Activated T-helper 1 cell treated with anti-CD3 and anti-CD28 coated beads, Interleukin-2, amount 50 U/mL, for 16 hours (primary cell): ENCODE measurements around the gene RABGAP1L.
"Not testable (repeated sequence)": the region's sequence is repeated elsewhere in the genome, so short reads cannot be mapped to it uniquely, and the experiment has no call there.

Source experiments
- DNase-seq, 2 donors: peaks; one replicate each; pipeline ENCODE4 v3.0.0-alpha.2; 2020; ENCODE audit warnings: low read depth in 1 of 2, low spot score in 1 of 2

RABGAP1L gene

DNA sequence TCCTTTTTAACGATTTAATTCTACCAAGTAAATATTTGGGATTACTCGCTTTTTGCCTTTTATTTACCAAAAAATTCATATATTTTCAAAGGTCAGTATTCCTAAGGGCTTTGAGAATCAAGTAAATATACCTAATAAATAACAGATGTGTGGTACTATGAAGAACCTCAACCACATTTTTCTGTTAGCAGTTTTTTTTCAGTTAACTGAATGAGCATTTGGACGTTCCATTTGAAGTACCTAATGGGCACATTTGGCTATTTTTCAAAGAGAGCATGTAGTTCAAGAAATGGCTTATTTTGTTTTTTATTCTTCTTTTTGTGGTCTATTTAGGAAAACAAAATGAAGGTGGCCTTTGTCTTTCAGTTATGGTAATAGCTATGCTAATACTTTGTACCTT is 541.5 kb downstream of the RABGAP1L start:
- no peak for DNase-seq

DNA sequence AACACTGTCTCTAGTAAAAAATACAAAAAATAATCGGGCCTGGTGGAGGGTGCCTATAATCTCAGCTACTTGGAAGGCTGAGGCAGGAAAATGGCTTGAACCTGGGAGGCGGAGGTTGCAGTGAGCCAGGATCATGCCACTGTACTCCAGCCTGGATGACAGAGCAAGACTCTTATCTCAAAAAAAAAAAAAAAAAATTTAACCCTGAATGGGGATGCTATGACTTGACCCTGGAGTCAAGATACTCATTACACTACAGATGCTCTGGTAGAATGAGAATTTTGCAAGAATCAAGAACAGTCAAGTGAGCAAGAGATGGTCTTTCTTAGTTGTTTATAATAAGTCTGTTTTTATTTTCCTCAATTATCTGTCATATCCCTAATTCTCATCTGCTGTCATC is 542.2 kb downstream of the RABGAP1L start:
- DNase-seq = no peak

DNA sequence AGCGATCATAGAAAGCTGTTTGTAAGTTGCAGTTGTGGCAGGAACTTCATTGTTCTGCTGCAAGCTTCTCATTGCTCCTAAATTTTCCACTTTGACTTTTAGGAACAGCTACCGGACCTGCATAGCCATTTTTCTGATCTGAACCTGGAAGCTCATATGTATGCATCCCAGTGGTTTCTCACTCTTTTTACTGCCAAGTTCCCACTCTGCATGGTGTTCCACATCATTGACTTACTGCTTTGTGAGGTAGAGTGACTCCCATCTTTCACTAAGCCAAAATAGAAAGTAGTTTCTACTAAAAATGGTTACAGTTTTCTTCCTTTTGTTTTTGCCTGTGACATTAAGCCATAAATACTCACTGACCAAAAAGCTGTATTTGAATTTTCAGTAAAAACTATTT is 542.7 kb downstream of the RABGAP1L start:
- no peak for DNase-seq

DNA sequence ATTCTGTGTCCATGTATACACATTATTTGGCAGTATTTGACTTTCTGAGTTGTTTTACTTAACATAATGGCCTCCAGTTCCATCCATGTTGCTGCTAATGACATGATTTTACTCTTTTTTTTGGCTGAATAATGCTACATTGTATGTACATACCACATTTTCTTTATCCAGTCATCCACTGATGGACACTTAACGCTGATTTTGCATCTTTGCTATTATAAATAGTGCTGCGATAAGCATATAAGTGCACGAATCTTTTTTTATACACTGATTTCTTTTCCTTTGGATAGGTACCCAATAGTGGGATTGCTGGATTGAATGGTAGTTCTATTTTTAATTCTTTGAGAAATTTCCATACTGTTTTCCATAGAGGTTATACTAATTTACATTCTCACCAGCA is 544.0 kb downstream of the RABGAP1L start:
- no peak for DNase-seq

DNA sequence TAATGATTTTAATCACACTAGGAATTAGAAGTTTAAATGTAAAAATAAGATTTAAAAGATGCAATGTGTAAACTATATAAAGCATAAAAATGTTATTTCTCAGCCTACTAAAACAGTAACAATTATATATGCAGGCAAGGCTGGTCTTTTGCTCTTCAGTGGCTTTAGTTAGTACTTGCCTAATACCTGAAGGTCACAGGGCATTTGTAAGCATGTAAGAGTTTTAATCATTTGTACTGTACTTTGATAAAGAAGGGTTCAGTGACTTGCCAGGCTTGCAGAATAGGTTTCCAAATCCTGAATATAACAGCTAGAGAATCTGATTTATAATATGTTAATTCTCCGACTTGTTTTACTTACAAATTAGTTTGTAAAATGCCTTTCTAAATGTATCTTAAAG is 545.0 kb downstream of the RABGAP1L start:
- no peak for DNase-seq

DNA sequence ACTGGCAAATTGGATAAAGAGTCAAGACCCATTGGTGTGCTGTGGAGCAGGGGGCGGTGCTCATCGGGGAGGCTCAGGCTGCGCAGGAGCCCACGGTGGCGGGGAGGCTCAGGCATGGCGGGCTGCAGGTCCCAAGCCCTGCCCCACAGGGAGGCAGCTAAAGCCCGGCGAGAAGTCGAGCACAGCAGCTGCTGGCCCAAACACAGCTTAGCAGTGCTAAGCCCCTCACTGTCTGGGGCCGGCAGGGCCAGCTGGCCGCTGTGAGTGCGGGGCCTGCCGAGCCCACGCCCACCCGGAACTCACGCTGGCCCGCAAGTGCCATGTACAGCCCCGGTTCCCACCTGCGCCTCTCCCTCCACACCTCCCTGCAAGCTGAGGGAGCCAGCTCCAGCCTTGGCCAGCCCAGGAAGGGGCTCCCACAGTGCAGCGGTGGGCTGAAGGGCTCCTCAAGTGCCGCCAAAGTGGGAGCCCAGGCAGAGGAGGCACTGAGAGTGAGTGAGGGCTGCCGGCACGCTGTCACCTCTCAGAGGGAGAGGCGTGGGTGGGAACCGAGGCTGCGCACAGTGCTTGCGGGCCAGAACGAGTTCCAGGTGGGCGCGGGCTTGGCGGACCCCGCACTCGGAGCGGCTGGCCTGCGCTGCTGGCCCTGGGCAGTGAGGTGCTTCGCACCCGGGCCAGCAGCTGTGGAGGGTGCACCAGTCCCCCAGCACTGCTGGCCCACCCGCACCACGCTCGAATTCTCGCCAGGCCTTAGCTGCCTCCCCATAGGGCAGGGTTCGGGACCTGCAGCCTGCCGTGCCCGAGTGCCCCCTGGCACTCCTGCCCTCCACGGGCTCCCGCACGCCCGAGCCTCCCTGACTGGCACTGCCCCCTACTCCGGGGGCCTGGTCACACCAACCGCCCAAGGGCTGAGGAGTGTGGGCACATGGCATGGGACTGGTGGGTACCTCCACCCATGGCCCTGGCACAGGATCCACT is 551.8 kb downstream of the RABGAP1L start:
- no peak for DNase-seq

DNA sequence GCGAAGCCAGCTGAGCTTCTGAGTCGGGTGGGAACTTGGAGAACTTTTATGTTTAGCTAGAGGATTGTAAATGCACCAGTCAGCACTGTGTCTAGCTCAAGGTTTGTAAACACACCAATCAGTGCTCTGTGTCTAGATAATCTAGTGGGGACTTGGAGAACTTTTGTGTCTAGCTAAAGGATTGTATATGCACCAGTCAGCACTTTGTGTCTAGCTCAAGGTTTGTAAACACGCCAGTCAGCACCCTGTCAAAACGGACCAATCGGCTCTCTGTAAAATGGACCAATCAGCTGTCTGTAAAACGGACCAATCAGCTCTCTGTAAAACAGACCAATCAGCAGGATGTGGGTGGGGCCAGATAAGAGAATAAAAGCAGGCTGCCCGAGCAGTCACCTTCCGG is 552.5 kb downstream of the RABGAP1L start:
- not testable (repeated sequence) for DNase-seq

DNA sequence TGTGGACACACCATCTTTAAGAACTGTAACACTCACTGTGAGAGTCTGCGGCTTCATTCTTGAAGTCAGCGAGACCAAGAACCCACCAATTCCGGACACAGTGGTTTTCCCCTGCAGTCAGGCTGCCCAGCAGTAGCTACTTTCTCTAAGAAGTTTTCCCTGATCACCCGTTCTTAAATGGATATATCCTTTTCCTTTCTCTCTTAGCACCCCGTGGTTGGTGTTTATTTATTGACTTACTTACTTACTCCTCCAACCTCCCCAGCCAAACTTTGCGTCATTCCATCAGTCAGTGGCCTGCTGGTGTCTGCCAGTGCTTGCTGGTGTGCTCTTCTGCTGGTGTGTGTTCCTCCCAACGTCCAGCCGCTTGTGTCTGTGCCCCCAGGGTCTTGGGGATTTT is 553.2 kb downstream of the RABGAP1L start:
- DNase-seq = no peak

DNA sequence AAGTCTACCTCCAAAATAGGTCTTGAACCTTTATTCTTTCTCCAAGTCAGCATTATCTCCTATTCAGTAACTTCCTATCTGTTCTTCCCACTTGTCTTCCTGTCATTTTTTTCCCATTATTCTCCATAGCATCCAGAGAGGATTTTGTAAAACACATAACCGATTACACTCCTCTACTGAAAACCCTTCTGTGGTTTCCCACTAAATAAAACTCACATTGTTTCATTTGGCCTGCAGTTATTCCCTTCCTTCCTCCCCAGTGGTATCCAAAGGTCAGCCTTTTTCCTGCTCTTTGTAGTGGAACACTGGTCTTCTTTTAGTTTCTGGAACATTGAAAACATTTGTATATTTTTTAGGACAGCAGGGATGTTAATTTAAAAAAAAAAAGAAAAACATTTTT is 554.5 kb downstream of the RABGAP1L start:
- DNase-seq = no peak

DNA sequence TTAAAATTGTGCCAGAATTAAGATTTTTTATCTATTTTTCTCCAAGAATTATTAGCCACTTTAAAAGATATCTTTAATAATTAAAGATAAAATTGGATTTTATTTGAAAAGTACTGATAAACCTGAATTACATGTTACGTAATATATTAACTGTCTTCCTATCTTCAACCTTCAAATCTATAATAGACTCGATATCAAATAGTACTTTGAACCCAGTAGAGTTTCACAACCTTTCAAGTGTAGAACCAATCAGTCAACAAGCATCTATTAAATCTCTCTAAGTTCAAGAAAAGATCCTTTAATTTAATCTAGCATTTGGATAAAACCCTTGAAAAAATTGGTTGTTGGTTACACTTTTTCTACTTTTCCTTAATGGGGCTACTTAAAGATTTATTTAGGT is 559.9 kb downstream of the RABGAP1L start:
- no peak for DNase-seq

DNA sequence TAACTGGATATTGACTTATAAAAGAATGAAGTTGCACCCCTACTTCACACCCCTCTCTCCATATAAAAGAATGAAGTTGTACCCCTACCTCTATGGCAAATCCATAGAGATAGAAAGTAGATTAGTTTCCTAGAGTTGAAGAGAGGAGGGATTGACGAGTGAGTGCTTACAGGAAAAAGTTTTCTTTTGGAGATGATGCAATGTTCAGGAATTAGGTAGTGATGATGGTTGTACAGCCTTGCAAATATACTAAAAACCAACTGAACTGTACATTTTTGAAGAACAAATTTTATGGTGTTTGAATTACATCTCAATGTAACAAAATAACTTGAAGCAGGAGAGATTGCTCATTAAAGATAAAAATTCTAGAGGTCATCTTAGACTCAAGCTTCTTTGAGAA is 561.3 kb downstream of the RABGAP1L start:
- no peak for DNase-seq

DNA sequence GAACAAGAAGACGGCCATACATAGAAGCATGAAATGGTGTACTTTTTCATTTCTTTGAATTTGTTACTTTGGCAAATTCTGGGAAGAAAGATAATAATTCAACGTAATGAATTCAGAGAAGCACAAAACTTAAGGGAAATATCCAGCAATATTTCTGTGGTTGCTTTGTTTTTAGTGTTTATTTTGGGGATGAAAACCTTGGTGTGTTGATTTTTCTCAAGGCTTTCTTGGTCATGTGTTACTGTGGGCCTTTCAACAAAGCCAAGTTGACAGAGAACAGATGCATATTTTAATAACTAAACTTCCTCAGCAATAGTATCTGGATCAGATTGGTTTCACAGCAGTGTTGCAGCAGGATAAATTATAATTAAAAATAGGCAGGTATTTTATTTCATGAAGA is 561.9 kb downstream of the RABGAP1L start:
- no peak for DNase-seq

DNA sequence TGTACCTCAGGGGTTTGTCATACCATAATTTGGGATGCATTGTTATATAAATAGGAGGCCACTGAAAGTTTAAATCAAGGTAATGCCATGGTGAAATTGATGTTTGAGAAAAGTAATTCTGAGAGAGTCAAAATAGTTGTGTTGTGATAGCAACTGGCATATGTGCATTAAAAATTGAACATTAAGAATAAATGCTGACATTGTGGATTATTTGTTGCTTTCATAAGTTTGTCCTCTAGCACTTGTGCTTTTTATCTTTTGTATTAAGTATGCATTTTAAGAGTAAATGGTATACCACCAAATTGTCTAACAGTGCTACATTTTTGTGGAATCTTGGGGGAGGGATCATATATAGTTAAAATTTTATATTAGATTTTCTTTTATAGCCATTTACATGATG is 564.5 kb downstream of the RABGAP1L start:
- DNase-seq = no peak

DNA sequence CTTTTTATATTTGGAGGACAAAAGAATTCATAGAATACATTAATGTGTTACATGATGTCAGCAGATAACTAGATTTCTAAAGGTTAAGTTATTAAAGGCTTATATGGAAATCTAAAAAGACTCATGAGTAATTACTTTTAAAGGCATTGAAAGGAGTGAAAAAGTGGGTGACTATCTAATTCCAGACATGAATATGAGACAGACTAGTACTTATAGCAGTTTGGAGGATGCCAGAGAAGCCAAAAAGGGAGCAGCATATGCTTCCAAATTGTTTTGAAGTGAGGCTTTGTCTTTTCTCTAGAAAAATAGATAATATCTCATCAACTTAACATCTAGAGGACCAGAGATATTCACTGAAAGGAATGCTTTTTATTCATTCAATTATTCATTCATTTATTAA is 564.9 kb downstream of the RABGAP1L start:
- no peak for DNase-seq

DNA sequence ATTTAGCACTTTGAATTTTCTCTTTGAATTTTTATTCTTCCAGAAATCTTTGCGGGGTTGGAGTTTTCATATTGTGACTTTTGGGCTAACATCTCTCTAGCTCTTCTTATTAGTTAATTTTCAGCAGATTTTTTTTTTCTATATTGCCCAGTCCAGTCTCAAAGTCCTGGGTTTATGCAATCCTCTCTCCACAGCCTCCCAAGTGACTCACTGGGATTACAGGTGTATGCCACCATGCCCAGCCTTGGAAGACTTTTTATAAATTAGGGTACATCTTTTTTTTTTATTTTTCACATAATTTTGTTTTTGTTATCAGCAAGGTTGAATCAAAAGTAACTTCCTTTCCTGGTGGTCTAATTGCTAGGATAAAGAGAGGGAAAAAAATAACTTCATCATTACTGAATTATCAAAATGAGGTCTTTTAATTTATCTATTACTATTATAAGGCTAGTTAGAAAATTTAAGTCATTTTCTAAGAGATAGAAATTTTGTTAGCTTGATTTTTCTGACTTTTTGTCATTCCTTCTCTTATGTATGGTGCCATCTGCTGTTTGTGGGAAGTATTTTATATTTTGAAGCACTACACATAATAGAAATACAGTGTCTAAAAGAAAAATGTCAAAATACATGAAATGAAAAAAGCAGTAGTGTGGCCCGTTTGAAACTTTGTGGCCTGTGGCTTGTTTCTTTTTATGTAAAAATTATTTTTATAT is 567.0 kb downstream of the RABGAP1L start:
- no peak for DNase-seq

DNA sequence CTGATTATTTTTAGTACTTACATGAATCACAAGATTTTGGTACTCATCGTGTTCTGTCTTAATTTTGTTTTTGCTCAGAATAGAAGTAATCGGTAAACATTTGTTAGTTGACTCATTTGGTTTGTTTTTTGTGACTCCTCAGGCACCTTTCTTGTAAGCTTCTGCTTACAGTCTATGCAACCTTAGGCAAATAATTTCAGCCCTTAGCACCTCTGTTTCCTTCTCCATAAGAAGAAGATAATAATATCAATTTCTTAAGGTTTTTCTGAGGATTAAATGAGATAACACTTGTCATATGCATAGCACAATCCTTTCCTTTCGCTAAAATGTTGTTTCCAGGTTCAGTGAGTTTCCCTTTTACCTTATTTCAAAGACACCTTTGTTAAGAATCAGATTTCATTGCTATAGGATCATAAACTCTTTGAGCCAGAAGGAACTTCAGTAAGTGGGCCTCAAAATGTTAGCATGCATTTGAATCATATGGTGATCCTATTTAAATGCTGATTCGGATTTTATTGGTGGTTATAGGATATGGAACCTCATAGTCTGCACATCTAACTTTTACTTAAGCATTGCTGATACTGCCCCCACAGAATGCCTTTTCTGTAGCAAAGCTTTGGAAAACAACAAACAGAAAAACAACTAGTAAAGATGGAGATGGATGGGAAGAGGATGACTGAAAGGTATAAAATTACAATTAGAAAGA is 567.7 kb downstream of the RABGAP1L start:
- DNase-seq = no peak

DNA sequence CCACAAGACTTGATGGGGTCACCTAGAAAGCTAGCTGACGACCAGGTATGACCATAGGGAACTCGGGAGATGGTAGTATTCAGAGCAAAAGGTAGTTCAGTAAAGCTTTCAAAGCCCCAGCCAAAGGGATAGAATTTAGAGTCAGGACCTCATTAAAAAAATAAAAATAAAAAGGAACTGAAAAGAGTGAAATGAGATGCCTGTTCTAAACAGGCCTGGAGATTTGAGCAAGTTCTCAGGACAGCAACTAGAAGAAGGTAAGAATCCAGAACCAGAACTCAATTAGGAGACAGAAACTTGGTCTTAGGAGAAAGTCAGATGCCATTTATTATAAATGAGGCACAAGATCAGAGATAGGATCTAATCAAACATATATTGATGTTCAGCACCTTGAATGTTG is 575.0 kb downstream of the RABGAP1L start:
- no peak for DNase-seq

DNA sequence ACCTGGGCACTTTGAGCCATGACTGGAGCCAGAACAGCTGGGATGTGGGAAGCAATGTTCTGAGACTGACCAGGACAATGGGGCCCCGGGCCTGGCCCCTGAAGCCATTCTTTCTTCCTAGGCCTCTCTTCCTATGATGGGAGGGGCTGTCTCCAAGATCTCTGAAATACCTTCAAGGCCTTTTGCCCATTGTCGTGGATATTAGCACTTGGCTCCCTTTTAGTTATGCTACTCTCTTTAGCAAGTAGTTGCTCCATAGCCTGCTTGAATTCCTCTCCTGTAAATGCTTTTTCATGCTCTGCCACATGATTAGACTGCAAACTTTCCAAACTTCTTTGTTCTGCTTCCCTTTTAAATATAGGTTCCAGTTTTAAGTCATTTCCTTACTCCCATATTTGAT is 577.5 kb downstream of the RABGAP1L start:
- DNase-seq = no peak

DNA sequence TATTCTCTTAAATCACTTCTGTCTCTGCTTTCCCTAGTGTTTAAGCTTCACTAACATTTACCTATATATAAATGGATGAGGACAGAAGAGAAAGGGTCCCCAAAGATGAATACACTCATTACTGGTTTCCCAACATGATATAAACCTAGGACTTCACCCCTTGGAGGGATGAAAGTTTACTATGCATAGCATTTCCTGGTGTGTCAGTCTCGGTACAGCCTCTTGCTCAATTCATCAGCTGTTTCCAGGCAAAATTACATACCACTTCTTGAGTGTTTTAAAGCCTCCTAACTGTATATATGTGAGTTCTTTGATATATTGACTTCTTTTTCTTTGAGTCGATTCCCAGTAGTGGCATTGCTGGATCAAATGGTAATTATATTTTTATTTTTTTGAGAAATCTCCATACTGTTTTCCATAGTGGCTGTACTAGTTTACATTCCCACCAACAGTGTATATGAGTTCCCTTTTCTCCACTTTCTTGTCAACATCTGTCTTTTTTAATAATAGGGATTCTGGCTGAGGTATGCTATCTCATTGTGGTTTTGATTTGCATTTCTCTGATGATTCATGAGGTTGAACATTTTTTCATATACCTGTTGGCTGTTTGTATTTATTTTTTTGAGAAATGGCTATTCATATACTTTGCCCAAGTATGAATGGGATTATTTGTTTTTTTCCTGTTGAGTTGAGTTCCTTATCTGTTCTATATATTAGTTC is 581.1 kb downstream of the RABGAP1L start:
- DNase-seq = no peak

DNA sequence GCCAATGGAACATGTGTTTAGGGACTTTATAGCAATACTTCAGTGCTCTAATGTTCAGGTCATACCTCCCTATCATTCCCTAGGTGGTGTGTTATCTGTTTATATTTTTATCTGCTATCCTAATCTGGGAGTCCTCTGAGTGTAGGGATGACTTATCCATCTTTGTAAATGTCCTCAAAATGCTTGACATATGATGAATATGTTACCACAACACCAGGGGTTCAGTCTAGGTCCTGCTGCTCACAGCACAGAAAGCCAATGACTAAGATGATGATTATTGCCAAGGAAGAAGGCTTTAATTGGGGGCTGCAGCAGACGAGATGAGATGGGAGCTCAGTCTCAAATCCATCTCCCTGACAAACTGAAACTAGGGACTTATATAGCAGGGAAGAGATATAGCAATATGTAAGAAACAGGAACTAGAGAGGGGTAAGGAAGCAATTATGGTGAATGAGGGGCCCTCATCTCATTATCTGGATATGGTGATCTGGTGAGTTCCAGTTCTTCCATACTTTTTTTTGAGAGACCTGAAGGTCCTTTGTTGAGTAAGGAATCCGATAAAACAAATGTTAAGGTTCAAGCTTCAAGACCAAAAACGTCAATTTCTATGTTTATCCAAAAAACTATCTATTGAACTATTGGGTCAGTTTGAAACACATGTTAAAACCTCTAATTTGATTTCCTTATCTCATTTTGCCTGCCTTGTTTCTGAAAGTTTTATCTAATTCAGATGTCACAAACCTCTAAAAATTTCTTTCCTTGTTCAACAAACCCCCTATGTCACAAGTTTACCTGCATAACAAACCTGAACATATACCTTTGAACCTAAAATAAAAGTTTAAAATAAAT is 583.7 kb downstream of the RABGAP1L start:
- DNase-seq = no peak
